A673 (cell line): Measurements from ENCODE around the gene CMTM4. TPM values are rescaled to one million over a fixed set of nuclear protein-coding genes. Genes with fewer than 3 reads are reported as not detected.

ENCODE experiments used
- BruUV-seq: library from RNA; stranded (reverse); fragments of 400-500 nt; replicated peaks from 2 replicates; lab custom pipeline; 2021; lab: Mats Ljungman, UMichigan
- CTCF ChIA-PET: fragments of 300-600 bp; sonication (Branson Sonifier 250); formaldehyde crosslinking; loops from one replicate; lab custom pipeline; 2022; ENCODE audit warnings: antibody characterized with exemption; lab: Charles Lee
- POLR2A ChIA-PET: fragments of 300-600 bp; sonication (Branson Sonifier 250); formaldehyde crosslinking; loops from one replicate; lab custom pipeline; 2022; ENCODE audit warnings: antibody characterized with exemption; ENCODE audit not compliant: low non-redundant PET; lab: Charles Lee
- DNase-seq: peaks from one replicate; pipeline ENCODE4 v3.0.0-alpha.2; 2015; ENCODE audit warnings: low spot score
- H3K27ac ChIP-seq: fragments of 200-600 bp; sonication (generic); 2 replicates; pipeline ENCODE4 v1.5.1; 2016; ENCODE audit warnings: mixed run types, low read depth, mild to moderate bottlenecking, mixed read lengths, antibody characterized with exemption, low read length; ENCODE audit not compliant: poor library complexity, severe bottlenecking
- H3K27me3 ChIP-seq: fragments of 200-600 bp; sonication (generic); replicated peaks from 2 replicates; pipeline ENCODE4 v1.6.1; 2017; ENCODE audit warnings: mixed run types, low read depth, mild to moderate bottlenecking, mixed read lengths, antibody characterized with exemption, low read length; ENCODE audit not compliant: insufficient read depth, poor library complexity
- H3K36me3 ChIP-seq: fragments of 200-600 bp; sonication (generic); 2 replicates; pipeline ENCODE4 v1.6.1; 2016; ENCODE audit warnings: mixed run types, mild to moderate bottlenecking, mixed read lengths, antibody characterized with exemption, low read length; ENCODE audit not compliant: insufficient read depth, poor library complexity, severe bottlenecking
- H3K4me1 ChIP-seq: fragments of 200-600 bp; sonication (generic); 2 replicates; pipeline ENCODE4 v1.6.1; 2017; ENCODE audit warnings: mixed run types, mild to moderate bottlenecking, mixed read lengths, antibody characterized with exemption, low read length; ENCODE audit not compliant: insufficient read depth, poor library complexity, severe bottlenecking
- H3K4me3 ChIP-seq: fragments of 200-600 bp; sonication (generic); 2 replicates; pipeline ENCODE4 v1.5.1; 2016; ENCODE audit warnings: low read depth, mixed run types, mild to moderate bottlenecking, mixed read lengths, low read length; ENCODE audit not compliant: poor library complexity, severe bottlenecking
- H3K9me3 ChIP-seq: fragments of 200-600 bp; sonication (generic); 2 replicates; pipeline ENCODE4 v1.6.1; 2016; ENCODE audit warnings: mixed run types, low read depth, mild to moderate bottlenecking, mixed read lengths, antibody characterized with exemption, low read length; ENCODE audit not compliant: poor library complexity, severe bottlenecking
- CTCF ChIP-seq: fragments of 300-800, 200-600 bp; sonication (generic); conservative IDR thresholded peaks from 2 replicates; pipeline ENCODE4 v1.5.1; 2017; ENCODE audit warnings: low read depth, mild to moderate bottlenecking, antibody characterized with exemption, low read length, moderate library complexity, mixed read lengths
- EZH2 ChIP-seq: fragments of 200-600 bp; sonication (generic); IDR thresholded peaks from 2 replicates; pipeline ENCODE4 v1.6.1; 2017; ENCODE audit warnings: borderline replicate concordance, low read depth, mild to moderate bottlenecking, mixed read lengths, antibody characterized with exemption, low read length; ENCODE audit not compliant: poor library complexity, severe bottlenecking
- intact Hi-C: fragments of 100-400 bp; cut with micrococcal nuclease; formaldehyde crosslinking; loops from one replicate; pipeline ENCODE4 v1.10.0; 2022; ENCODE audit not compliant: unreplicated experiment
- total RNA-seq: library from RNA; stranded (reverse); gene quantifications from 2 replicates; pipeline ENCODE4 v1.2.3, GENCODE V29; 2021

CMTM4 gene
- total RNA-seq, 1 experiment from 2014 or later = 30.3 TPM

- Histone ChIP-seq H3K4me3 (no peak overlapping the region), H3K27ac (no peak overlapping the region), H3K4me1 (peaks cover 20% of the 10 kb centered on the region), H3K27me3 (no peaks in the 10 kb centered on the region), H3K9me3 (no peaks in the 10 kb centered on the region), H3K36me3 (no peaks in the 10 kb centered on the region)
- ChIA-PET CTCF (interaction anchor here (0.6 kb wide), 1 partner anchor 149 kb away, joined by 3 read pairs; no protein-coding TSS in a partner anchor), POLR2A (no interaction called here)
- peak; percentile 43 for DNase-seq
- BruUV-seq = no TSS peak
- intact Hi-C loops = no loop called here
- TF ChIP-seq CTCF (peak; percentile 21; the same call in 1 of the 2 replicates), EZH2 (no peak)
Observed at GRCh38 chr16:66580605-66581209, 115.8 kb downstream of the CMTM4 start.

GRCh38 chr16:66578651-66579531 lies 117.7 kb downstream of the CMTM4 start, which contains the start of gene CMTM2:
TSS of gene CMTM2 (plus strand) at chr16:66579463. CDS start at chr16:66579608, 145 bp downstream.
- no TSS peak for BruUV-seq
- Histone ChIP-seq H3K4me1 (peaks cover 20% of the 10 kb centered on the region), H3K36me3 (no peaks in the 10 kb centered on the region), H3K9me3 (no peaks in the 10 kb centered on the region), H3K27ac (no peak within 1 kb of the TSS), H3K27me3 (no peaks in the 10 kb centered on the region), H3K4me3 (no peak within 1 kb of the TSS)
- no peak for TF ChIP-seq EZH2
- no peak for TF ChIP-seq CTCF
- intact Hi-C loops = no loop called here
- DNase-seq = no peak
- ChIA-PET CTCF (no interaction called here), POLR2A (no interaction called here)

GRCh38 chr16:66576296-66576695 lies 120.2 kb downstream of the CMTM4 start:
- Histone ChIP-seq H3K9me3 (no peaks in the 10 kb centered on the region), H3K4me3 (no peak overlapping the region), H3K27me3 (no peaks in the 10 kb centered on the region), H3K36me3 (no peaks in the 10 kb centered on the region), H3K4me1 (peaks cover 14% of the 10 kb centered on the region), H3K27ac (no peak overlapping the region)
- ChIA-PET CTCF (no interaction called here), POLR2A (no interaction called here)
- no peak for DNase-seq
- no TSS peak for BruUV-seq
- intact Hi-C loops = no loop called here
- TF ChIP-seq CTCF (no peak), EZH2 (no peak)
